ENCODE data around the gene TCF25. TPM values are rescaled to one million over a fixed set of nuclear protein-coding genes. Genes with fewer than 3 reads are reported as not detected.

The TCF25 gene
- total RNA-seq, 1 donor from 2014 or later, result 193 TPM

- FAIRE-seq (no peak), DNase-seq (ENCODE audit: low read depth) (no peak)
- H3K4me3 ChIP-seq (ENCODE audit: insufficient read depth, low read depth, low read length), result no peak overlapping the region
- no peak for TF ChIP-seq EZH2 (IDR thresholded peaks at IDR 0.05; ENCODE audit: insufficient read depth, low read length)
- H3K27me3 Mint-ChIP-seq (ENCODE audit: low read depth, unreplicated experiment), result no peaks in the 10 kb centered on the region
- H3K9ac ChIP-seq (ENCODE audit: low read length), result no peak overlapping the region
- H3K36me3 ChIP-seq (ENCODE audit: insufficient read depth, low read length), result peaks cover 14% of the 10 kb centered on the region
- peaks cover 28% of the 10 kb centered on the region for H3K36me3 Mint-ChIP-seq (ENCODE audit: low read depth, unreplicated experiment)
- no peaks in the 10 kb centered on the region for H3K9me3 Mint-ChIP-seq (ENCODE audit: unreplicated experiment)
- no peaks in the 10 kb centered on the region for H3K27me3 ChIP-seq (ENCODE audit: insufficient read depth, low read length)
- H3K27ac ChIP-seq (ENCODE audit: low read depth, low read length), result no peak overlapping the region
- peak overlapping the region; percentile 69 for H3K27ac Mint-ChIP-seq (ENCODE audit: unreplicated experiment)
- no peak overlapping the region for H2AFZ ChIP-seq (ENCODE audit: low read depth, low read length)
- H3K4me3 Mint-ChIP-seq (ENCODE audit: unreplicated experiment), result no peak overlapping the region
- peaks cover 29% of the 10 kb centered on the region for H4K20me1 ChIP-seq (ENCODE audit: insufficient read depth, low read length)
- H3K4me1 Mint-ChIP-seq (ENCODE audit: low read depth, unreplicated experiment), result peaks cover 4% of the 10 kb centered on the region
- no peaks in the 10 kb centered on the region for H3K9me3 ChIP-seq (ENCODE audit: insufficient read depth, low read depth, low read length)
- no peak overlapping the region for H3K4me2 ChIP-seq (ENCODE audit: low read length)
- H3K4me1 ChIP-seq (ENCODE audit: insufficient read depth, low read length), result no peaks in the 10 kb centered on the region
- H3K79me2 ChIP-seq (ENCODE audit: insufficient read depth, low read length), result peaks cover 18% of the 10 kb centered on the region
Observed at GRCh38 chr16:89957216-89957785, 83.9 kb downstream of the TCF25 start.

DNA sequence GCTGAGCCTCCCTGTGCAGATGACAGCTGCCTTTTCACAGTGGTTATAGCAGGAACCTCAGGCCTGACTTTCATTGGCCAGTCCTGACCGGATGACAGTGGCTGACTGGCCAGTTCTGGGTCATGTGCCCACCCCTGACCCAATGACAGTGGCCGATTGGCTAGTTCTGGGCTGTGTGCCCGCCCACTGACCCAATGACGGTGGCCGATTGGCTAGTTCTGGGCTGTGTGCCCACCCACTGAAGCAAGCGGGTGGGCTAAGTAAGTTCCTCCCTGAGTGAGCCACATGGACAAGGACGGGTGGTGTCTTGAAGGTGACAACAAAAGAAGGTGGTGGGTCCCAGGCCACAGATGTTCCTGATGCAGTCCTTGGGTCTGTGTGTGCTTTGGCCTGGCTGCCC is 84.7 kb downstream of the TCF25 start:
- H3K9me3 ChIP-seq (ENCODE audit: insufficient read depth, low read depth, low read length), result no peaks in the 10 kb centered on the region
- no peak for DNase-seq (ENCODE audit: low read depth)
- Mint-ChIP-seq H3K4me3 (ENCODE audit: unreplicated experiment) (no peak overlapping the region), H3K36me3 (ENCODE audit: low read depth, unreplicated experiment) (peaks cover 28% of the 10 kb centered on the region), H3K9me3 (ENCODE audit: unreplicated experiment) (no peaks in the 10 kb centered on the region), H3K27me3 (ENCODE audit: low read depth, unreplicated experiment) (no peaks in the 10 kb centered on the region), H3K4me1 (ENCODE audit: low read depth, unreplicated experiment) (peaks cover 4% of the 10 kb centered on the region), H3K27ac (ENCODE audit: unreplicated experiment) (no peak overlapping the region)
- peaks cover 21% of the 10 kb centered on the region for H4K20me1 ChIP-seq (ENCODE audit: insufficient read depth, low read length)
- H3K9ac ChIP-seq (ENCODE audit: low read length), result no peak overlapping the region
- H3K4me2 ChIP-seq (ENCODE audit: low read length), result no peak overlapping the region
- no peaks in the 10 kb centered on the region for H3K4me1 ChIP-seq (ENCODE audit: insufficient read depth, low read length)
- H3K27me3 ChIP-seq (ENCODE audit: insufficient read depth, low read length), result no peaks in the 10 kb centered on the region
- peaks cover 10% of the 10 kb centered on the region for H3K79me2 ChIP-seq (ENCODE audit: insufficient read depth, low read length)
- peaks cover 14% of the 10 kb centered on the region for H3K36me3 ChIP-seq (ENCODE audit: insufficient read depth, low read length)
- TF ChIP-seq EZH2 (IDR thresholded peaks at IDR 0.05; ENCODE audit: insufficient read depth, low read length) (no peak), CTCF (IDR thresholded peaks at IDR 0.05; ENCODE audit: insufficient read depth, low read depth, low read length) (no peak)
- no peak overlapping the region for H3K27ac ChIP-seq (ENCODE audit: low read depth, low read length)
- no peak overlapping the region for H3K4me3 ChIP-seq (ENCODE audit: insufficient read depth, low read depth, low read length)
- no peak overlapping the region for H2AFZ ChIP-seq (ENCODE audit: low read depth, low read length)
- FAIRE-seq, result no peak

- DNase-seq (ENCODE audit: low read depth) (no peak), FAIRE-seq (no peak)
- no peaks in the 10 kb centered on the region for H3K27me3 Mint-ChIP-seq (ENCODE audit: low read depth, unreplicated experiment)
- Histone ChIP-seq H3K79me2 (ENCODE audit: insufficient read depth, low read length) (peaks cover 5% of the 10 kb centered on the region), H3K4me1 (ENCODE audit: insufficient read depth, low read length) (no peaks in the 10 kb centered on the region), H3K4me2 (ENCODE audit: low read length) (no peak overlapping the region), H3K36me3 (ENCODE audit: insufficient read depth, low read length) (peaks cover 14% of the 10 kb centered on the region), H3K4me3 (ENCODE audit: insufficient read depth, low read depth, low read length) (no peak overlapping the region), H3K27me3 (ENCODE audit: insufficient read depth, low read length) (no peaks in the 10 kb centered on the region), H3K9ac (ENCODE audit: low read length) (no peak overlapping the region), H3K27ac (ENCODE audit: low read depth, low read length) (no peak overlapping the region), H4K20me1 (ENCODE audit: insufficient read depth, low read length) (peaks cover 16% of the 10 kb centered on the region), H3K9me3 (ENCODE audit: insufficient read depth, low read depth, low read length) (no peaks in the 10 kb centered on the region), H2AFZ (ENCODE audit: low read depth, low read length) (no peak overlapping the region)
- H3K4me3 Mint-ChIP-seq (ENCODE audit: unreplicated experiment), result no peak overlapping the region
- no peak overlapping the region for H3K27ac Mint-ChIP-seq (ENCODE audit: unreplicated experiment)
- TF ChIP-seq CTCF (IDR thresholded peaks at IDR 0.05; ENCODE audit: insufficient read depth, low read depth, low read length) (no peak), EZH2 (IDR thresholded peaks at IDR 0.05; ENCODE audit: insufficient read depth, low read length) (no peak)
- H3K36me3 Mint-ChIP-seq (ENCODE audit: low read depth, unreplicated experiment), result peaks cover 28% of the 10 kb centered on the region
- no peaks in the 10 kb centered on the region for H3K9me3 Mint-ChIP-seq (ENCODE audit: unreplicated experiment)
- H3K4me1 Mint-ChIP-seq (ENCODE audit: low read depth, unreplicated experiment), result peaks cover 4% of the 10 kb centered on the region
Observed at GRCh38 chr16:89958596-89958995, 85.2 kb downstream of the TCF25 start.

Measured in astrocyte (in vitro differentiated cells and primary cell).